ENCODE results near the gene GLUD1. TPM values are rescaled to one million over a fixed set of nuclear protein-coding genes. Genes with fewer than 3 reads are reported as not detected.
"Not testable (repeated sequence)": the region's sequence is repeated elsewhere in the genome, so short reads cannot be mapped to it uniquely, and the experiment has no call there.

Gene GLUD1
- total RNA-seq, 1 experiment from 2014 or later = 275 TPM

DNA sequence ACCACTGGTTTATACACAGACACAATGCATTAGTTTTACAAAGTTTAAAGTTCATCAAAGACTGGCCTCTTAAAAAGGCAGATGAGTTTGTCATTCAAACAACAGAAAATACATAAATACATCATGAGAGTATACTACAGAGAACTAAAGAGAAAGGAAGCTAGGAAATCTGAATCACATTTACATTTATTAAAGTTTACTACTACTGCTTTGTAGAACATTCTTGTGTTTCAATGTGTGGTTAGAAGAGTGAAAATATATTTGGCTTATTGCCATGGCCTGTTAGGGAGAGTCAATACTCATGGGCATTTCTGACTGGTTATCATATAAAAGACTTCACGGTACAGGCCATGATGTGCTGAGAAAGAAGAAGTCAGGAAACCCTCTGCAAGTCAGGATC lies 87.5 kb downstream of the GLUD1 start:
- CTCF ChIA-PET; H3K4me3 Mint-ChIP-seq (ENCODE audit: unreplicated experiment); POLR2A ChIA-PET; H3K36me3 Mint-ChIP-seq (ENCODE audit: insufficient read depth, unreplicated experiment); H3K9me3 Mint-ChIP-seq (ENCODE audit: unreplicated experiment); DNase-seq (ENCODE audit: unreplicated experiment); H3K27me3 Mint-ChIP-seq (ENCODE audit: insufficient read depth, unreplicated experiment); intact Hi-C loops (cut with micrococcal nuclease); BruUV-seq (replicated peaks); H3K4me1 Mint-ChIP-seq (ENCODE audit: insufficient read depth, unreplicated experiment); H3K27ac Mint-ChIP-seq (ENCODE audit: low read depth, unreplicated experiment): not testable (repeated sequence)

DNA sequence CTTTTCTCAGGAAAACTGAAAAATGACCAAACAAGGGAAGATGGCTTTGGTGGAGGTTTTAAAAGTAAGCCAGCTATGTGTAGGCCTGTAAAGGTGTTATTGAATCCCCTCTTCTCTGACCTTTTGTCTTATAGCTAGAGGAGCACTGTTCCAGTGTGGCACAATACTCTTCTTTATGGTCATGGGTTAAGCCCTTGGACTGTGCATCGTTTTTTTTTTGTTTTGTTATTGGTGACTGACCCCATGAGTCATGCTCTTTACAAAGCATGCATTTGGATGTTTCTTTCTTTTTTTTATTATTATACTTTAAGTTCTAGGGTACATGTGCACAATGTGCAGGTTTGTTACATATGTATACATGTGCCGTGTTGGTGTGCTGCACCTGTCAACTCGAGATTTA lies 94.2 kb downstream of the GLUD1 start:
- Mint-ChIP-seq H3K9me3 (ENCODE audit: unreplicated experiment) (no peaks in the 10 kb centered on the region), H3K27ac (ENCODE audit: low read depth, unreplicated experiment) (no peak overlapping the region), H3K4me3 (ENCODE audit: unreplicated experiment) (no peak overlapping the region), H3K36me3 (ENCODE audit: insufficient read depth, unreplicated experiment) (no peaks in the 10 kb centered on the region), H3K4me1 (ENCODE audit: insufficient read depth, unreplicated experiment) (no peaks in the 10 kb centered on the region), H3K27me3 (ENCODE audit: insufficient read depth, unreplicated experiment) (no peaks in the 10 kb centered on the region)
- CTCF ChIA-PET = interaction anchor here (0.7 kb wide), 1 partner anchor 30 kb away, joined by 3 read pairs; no protein-coding TSS in a partner anchor
- BruUV-seq (replicated peaks) = no TSS peak
- TF ChIP-seq, protein P1, sequence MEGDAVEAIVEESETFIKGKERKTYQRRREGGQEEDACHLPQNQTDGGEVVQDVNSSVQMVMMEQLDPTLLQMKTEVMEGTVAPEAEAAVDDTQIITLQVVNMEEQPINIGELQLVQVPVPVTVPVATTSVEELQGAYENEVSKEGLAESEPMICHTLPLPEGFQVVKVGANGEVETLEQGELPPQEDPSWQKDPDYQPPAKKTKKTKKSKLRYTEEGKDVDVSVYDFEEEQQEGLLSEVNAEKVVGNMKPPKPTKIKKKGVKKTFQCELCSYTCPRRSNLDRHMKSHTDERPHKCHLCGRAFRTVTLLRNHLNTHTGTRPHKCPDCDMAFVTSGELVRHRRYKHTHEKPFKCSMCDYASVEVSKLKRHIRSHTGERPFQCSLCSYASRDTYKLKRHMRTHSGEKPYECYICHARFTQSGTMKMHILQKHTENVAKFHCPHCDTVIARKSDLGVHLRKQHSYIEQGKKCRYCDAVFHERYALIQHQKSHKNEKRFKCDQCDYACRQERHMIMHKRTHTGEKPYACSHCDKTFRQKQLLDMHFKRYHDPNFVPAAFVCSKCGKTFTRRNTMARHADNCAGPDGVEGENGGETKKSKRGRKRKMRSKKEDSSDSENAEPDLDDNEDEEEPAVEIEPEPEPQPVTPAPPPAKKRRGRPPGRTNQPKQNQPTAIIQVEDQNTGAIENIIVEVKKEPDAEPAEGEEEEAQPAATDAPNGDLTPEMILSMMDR (IDR thresholded peaks at IDR 0.05; ENCODE audit: unreplicated experiment) = no peak
- POLR2A ChIA-PET = no interaction called here
- peak; percentile 36 for DNase-seq (ENCODE audit: unreplicated experiment)
- intact Hi-C loops (cut with micrococcal nuclease) = no loop called here

Other genes starting within 250 kb of the GLUD1 start
- gene MMRN2, start 137.2 kb downstream of the GLUD1 start, total RNA-seq (2022) = 1.4 and 1.5 TPM in 2 replicates
- 4.2 and 7.3 TPM in 2 replicates for gene SNCG, start 136.2 kb downstream of the GLUD1 start, total RNA-seq (2022)
- gene ADIRF, start 126.4 kb downstream of the GLUD1 start, total RNA-seq (2022) = 60.3 and 89.0 TPM in 2 replicates
- not detected in 2 replicates for gene FAM25A, start 74.5 kb downstream of the GLUD1 start, total RNA-seq (2022)
- gene SHLD2, start 363 bp upstream of the GLUD1 start, total RNA-seq (2022) = 28.1 and 31.8 TPM in 2 replicates
- 0.47 and 0.82 TPM in 2 replicates for gene NUTM2A, start 130.6 kb upstream of the GLUD1 start, total RNA-seq (2022)